HepG2 (cell line): ENCODE results near the gene CCDC178. TPM values are rescaled to one million over a fixed set of nuclear protein-coding genes. Genes with fewer than 3 reads are reported as not detected.

Experiments used
- ATAC-seq: fragments of 200-7000 bp; cut with Tn5 transposase; 3 replicates; pipeline ENCODE4 v1.9.1; 2020; ENCODE audit warnings: mild to moderate bottlenecking, moderate library complexity
- BruUV-seq: library from RNA; stranded (reverse); fragments of 400-500 nt; replicated peaks from 2 replicates; lab custom pipeline; 2021; lab: Mats Ljungman, UMichigan
- CTCF ChIA-PET: fragments of 300-600 bp; formaldehyde crosslinking; extraction: SDS; loops from one replicate; lab custom pipeline; 2021; ENCODE audit warnings: low total read pairs, inconsistent platforms, low intra/inter-chr PET ratio; lab: Yijun Ruan, JAX
- POLR2A ChIA-PET: fragments of 350-600 bp; sonication (Branson Sonifier 250); formaldehyde crosslinking; loops from one replicate; lab custom pipeline; 2020; ENCODE audit warnings: antibody characterized with exemption, inconsistent platforms; lab: Yijun Ruan, JAX
- DNase-seq: peaks from one replicate; pipeline ENCODE4 v3.0.0-alpha.2; 2015; ENCODE audit warnings: low spot score
- FAIRE-seq: peaks from 3 replicates; lab custom pipeline; 2011; peaks lifted over from hg19 to GRCh38; lab: Jason Lieb, UNC
- H2AFZ ChIP-seq: one replicate; pipeline ENCODE4 v1.6.1; 2011; ENCODE audit warnings: low read length, inconsistent platforms
- H3K27ac ChIP-seq: fragments of 300-600 bp; 3 replicates; pipeline ENCODE4 v1.8.0; 2011; ENCODE audit warnings: mixed run types, mild to moderate bottlenecking, mixed read lengths, low read length, inconsistent platforms; ENCODE audit not compliant: insufficient read depth; ENCODE audit errors: extremely low read length
- H3K27me3 ChIP-seq, 2 experiments: fragments of 200-600 bp in 1 of 2; 2 replicates in 1 of 2; 3 replicates in 1 of 2; pipeline versions ENCODE4 v1.6.0 to v1.8.0; 2011; ENCODE audit warnings: low read length in 2 of 2, mild to moderate bottlenecking in 2 of 2, moderate library complexity in 2 of 2, inconsistent platforms in 1 of 2; ENCODE audit not compliant: insufficient read depth in 2 of 2, control insufficient read depth in 1 of 2
- H3K36me3 ChIP-seq, 2 experiments: fragments of 200-600 bp in 1 of 2; replicated peaks in 1 of 2; 2 replicates in 1 of 2; 3 replicates in 1 of 2; pipeline versions ENCODE4 v1.5.1 to v1.8.0; 2011; ENCODE audit warnings: low read length in 2 of 2, inconsistent platforms in 1 of 2; ENCODE audit not compliant: insufficient read depth in 2 of 2, control insufficient read depth in 1 of 2
- H3K4me1 ChIP-seq: 2 replicates; pipeline ENCODE4 v1.5.1; 2012; ENCODE audit warnings: low read length, inconsistent platforms; ENCODE audit not compliant: insufficient read depth
- H3K4me2 ChIP-seq: 2 replicates; pipeline ENCODE4 v1.6.0; 2011; ENCODE audit warnings: low read depth, low read length, inconsistent platforms
- H3K4me3 ChIP-seq, 3 experiments: fragments of 200-600 bp in 1 of 3; sonication (generic), shearing (Covaris generic) in 1 of 3; replicated peaks in 1 of 3; 2 replicates each; pipeline ENCODE4 v1.5.1; 2011 to 2016; ENCODE audit warnings: low read length in 3 of 3, inconsistent platforms in 2 of 3, low read depth in 2 of 3, mild to moderate bottlenecking in 2 of 3, control low read depth in 1 of 3, mixed read lengths in 1 of 3; ENCODE audit not compliant: insufficient read depth in 1 of 3
- H3K79me2 ChIP-seq: one replicate; pipeline ENCODE4 v1.6.1; 2011; ENCODE audit warnings: low read length, inconsistent platforms; ENCODE audit not compliant: insufficient read depth
- H3K9ac ChIP-seq: 2 replicates; pipeline ENCODE4 v1.6.0; 2011; ENCODE audit warnings: mild to moderate bottlenecking, low read depth, low read length, inconsistent platforms; ENCODE audit not compliant: insufficient read depth
- H3K9me3 ChIP-seq: 2 replicates; pipeline ENCODE4 v1.5.1; 2012; ENCODE audit warnings: mild to moderate bottlenecking, low read length
- H4K20me1 ChIP-seq: 2 replicates; pipeline ENCODE4 v1.6.0; 2011; ENCODE audit warnings: inconsistent platforms, mild to moderate bottlenecking, low read length, moderate library complexity; ENCODE audit not compliant: insufficient read depth
- CEBPB ChIP-seq: IDR thresholded peaks from 2 replicates; pipeline ENCODE4 v1.6.1; 2011; ENCODE audit warnings: low read depth, low read length, improper control_type of control experiment, borderline replicate concordance
- EP300 ChIP-seq, 3 experiments: sonication (generic) in 1 of 3; formaldehyde crosslinking in 1 of 3; IDR thresholded peaks; 2 replicates each; pipeline versions ENCODE4 v1.5.1 to v1.6.1; 2011 to 2020; ENCODE audit warnings: low read depth in 2 of 3, low read length in 2 of 3, borderline replicate concordance in 1 of 3, improper control_type of control experiment in 1 of 3, mild to moderate bottlenecking in 1 of 3, missing genetic modification reagents in 1 of 3, moderate library complexity in 1 of 3
- ETV5 ChIP-seq: IDR thresholded peaks from 2 replicates; pipeline ENCODE4 v1.6.1; 2018; ENCODE audit warnings: missing biosample characterization, missing genetic modification reagents, inconsistent platforms, borderline replicate concordance
- FOXA3 ChIP-seq: IDR thresholded peaks from 2 replicates; pipeline ENCODE4 v1.6.1; 2016; ENCODE audit warnings: missing genetic modification reagents, missing compliant biosample characterization
- GATAD2A ChIP-seq: IDR thresholded peaks from 2 replicates; pipeline ENCODE4 v1.6.1; 2016
- KDM6A ChIP-seq: IDR thresholded peaks from 2 replicates; pipeline ENCODE4 v1.6.1; 2016; ENCODE audit warnings: low read depth
- NCOA2 ChIP-seq: sonication (generic); formaldehyde crosslinking; IDR thresholded peaks from 2 replicates; pipeline ENCODE4 v1.8.0; 2022; ENCODE audit warnings: inconsistent platforms
- NFRKB ChIP-seq: fragments of 450-650 bp; IDR thresholded peaks from 2 replicates; pipeline ENCODE4 v1.6.1; 2017
- PTBP1 ChIP-seq: fragments of 200-400 bp; formaldehyde crosslinking; IDR thresholded peaks from 2 replicates; pipeline ENCODE4 v1.6.1; 2018; ENCODE audit warnings: low read length, low read depth; ENCODE audit not compliant: poor library complexity, severe bottlenecking
- RBAK ChIP-seq: sonication (generic); formaldehyde crosslinking; IDR thresholded peaks from 2 replicates; pipeline ENCODE4 v1.5.1; 2020; ENCODE audit warnings: mild to moderate bottlenecking, missing genetic modification reagents
- SOX13 ChIP-seq, 3 experiments: fragments of 450-650 bp in 1 of 3; sonication (generic) in 1 of 3; formaldehyde crosslinking in 1 of 3; IDR thresholded peaks in 2 of 3; conservative IDR thresholded peaks in 1 of 3; 2 replicates each; pipeline versions ENCODE4 v1.5.0 to v1.6.1; 2016 to 2020; ENCODE audit warnings: antibody characterized with exemption in 1 of 3, mild to moderate bottlenecking in 1 of 3, missing compliant biosample characterization in 1 of 3, missing genetic modification reagents in 1 of 3, moderate library complexity in 1 of 3
- SOX5 ChIP-seq: IDR thresholded peaks from 2 replicates; pipeline ENCODE4 v1.6.1; 2016; ENCODE audit warnings: borderline replicate concordance
- SOX6 ChIP-seq, 2 experiments: fragments of 450-650 bp in 1 of 2; sonication (generic) in 1 of 2; formaldehyde crosslinking in 1 of 2; IDR thresholded peaks; 2 replicates each; pipeline versions ENCODE4 v1.4.0 to v1.6.1; 2017 to 2020; ENCODE audit warnings: antibody characterized with exemption in 1 of 2, mild to moderate bottlenecking in 1 of 2, missing genetic modification reagents in 1 of 2
- TCF7 ChIP-seq: sonication (generic); IDR thresholded peaks from 2 replicates; pipeline ENCODE4 v1.6.1; 2016; ENCODE audit warnings: antibody characterized with exemption, low read depth
- ZBTB21 ChIP-seq: sonication (generic); formaldehyde crosslinking; IDR thresholded peaks from 2 replicates; pipeline ENCODE4 v1.4.0; 2020; ENCODE audit warnings: missing genetic modification reagents
- ZMYM3 ChIP-seq: sonication (generic); formaldehyde crosslinking; IDR thresholded peaks from 2 replicates; pipeline ENCODE4 v1.5.1; 2020; ENCODE audit warnings: mild to moderate bottlenecking, missing genetic modification reagents
- ZNF335 ChIP-seq: sonication (generic); formaldehyde crosslinking; IDR thresholded peaks from 2 replicates; pipeline ENCODE4 v1.4.0; 2020; ENCODE audit warnings: missing genetic modification reagents
- ZNF468 ChIP-seq: sonication (generic); formaldehyde crosslinking; IDR thresholded peaks from 2 replicates; pipeline ENCODE4 v1.8.0; 2022; ENCODE audit warnings: mild to moderate bottlenecking, moderate library complexity, missing genetic modification reagents
- ZNF549 ChIP-seq: sonication (generic); formaldehyde crosslinking; IDR thresholded peaks from 2 replicates; pipeline ENCODE4 v1.5.0; 2020; ENCODE audit warnings: missing genetic modification reagents
- ZSCAN12 ChIP-seq: sonication (generic); formaldehyde crosslinking; IDR thresholded peaks from 2 replicates; pipeline ENCODE4 v1.9.0; 2021; ENCODE audit warnings: mild to moderate bottlenecking, missing genetic modification reagents
- ZSCAN25 ChIP-seq: sonication (generic); formaldehyde crosslinking; IDR thresholded peaks from 2 replicates; pipeline ENCODE4 v1.8.0; 2022; ENCODE audit warnings: mild to moderate bottlenecking, missing genetic modification reagents
- WGBS: methylation state at CpG from one replicate; pipeline ENCODE4 v1.1.6; 2017; ENCODE audit warnings: low lambda C conversion rate; 5-methylcytosine and 5-hydroxymethylcytosine counted together
- in situ Hi-C: cut with HindIII; loops from 2 replicates; pipeline ENCODE4 v1.10.0; 2017; ENCODE audit warnings: low pct_unique_long_range_greater_than_20kb; ENCODE audit not compliant: extremely low pct_ligation_motif_present
- intact Hi-C: fragments of 100-400 bp; cut with micrococcal nuclease; formaldehyde crosslinking; loops from one replicate; pipeline ENCODE4 v1.10.0; 2022; ENCODE audit not compliant: unreplicated experiment
- polyA plus RNA-seq, 8 experiments: library from polyadenylated mRNA; depleted of rRNA in 3 of 8; stranded (reverse) in 7 of 8; unstranded in 1 of 8; fragments of >200 nt; fragmentation: Illumina TruSeq in 4 of 8; extraction: Trizol in 4 of 8; gene quantifications; 2 replicates each; pipeline versions ENCODE4 v1.2.1 to v1.2.3, GENCODE V29; 2011 to 2016; ENCODE audit warnings: low read depth in 4 of 8, missing spikeins in 1 of 8, mixed read lengths in 1 of 8; ENCODE audit not compliant: insufficient read depth in 1 of 8
- total RNA-seq, 5 experiments: library from RNA; depleted of rRNA; stranded (reverse); fragments of >200 nt; fragmentation: Illumina TruSeq; extraction: Trizol; gene quantifications; 2 replicates each; pipeline ENCODE4 v1.2.3, GENCODE V29; 2016; ENCODE audit warnings: low read depth in 1 of 5
- TF ChIP-seq, protein P1 (sequence below): IDR thresholded peaks from 2 replicates; pipeline ENCODE4 v1.4.0; 2020; ENCODE audit warnings: mild to moderate bottlenecking, missing genetic modification reagents

CCDC178 gene
- total and polyA plus RNA-seq, 2 of the 13 experiments (the other 11 are each of a cell fraction or from before 2014, with no cell fraction given), result not detected

DNA sequence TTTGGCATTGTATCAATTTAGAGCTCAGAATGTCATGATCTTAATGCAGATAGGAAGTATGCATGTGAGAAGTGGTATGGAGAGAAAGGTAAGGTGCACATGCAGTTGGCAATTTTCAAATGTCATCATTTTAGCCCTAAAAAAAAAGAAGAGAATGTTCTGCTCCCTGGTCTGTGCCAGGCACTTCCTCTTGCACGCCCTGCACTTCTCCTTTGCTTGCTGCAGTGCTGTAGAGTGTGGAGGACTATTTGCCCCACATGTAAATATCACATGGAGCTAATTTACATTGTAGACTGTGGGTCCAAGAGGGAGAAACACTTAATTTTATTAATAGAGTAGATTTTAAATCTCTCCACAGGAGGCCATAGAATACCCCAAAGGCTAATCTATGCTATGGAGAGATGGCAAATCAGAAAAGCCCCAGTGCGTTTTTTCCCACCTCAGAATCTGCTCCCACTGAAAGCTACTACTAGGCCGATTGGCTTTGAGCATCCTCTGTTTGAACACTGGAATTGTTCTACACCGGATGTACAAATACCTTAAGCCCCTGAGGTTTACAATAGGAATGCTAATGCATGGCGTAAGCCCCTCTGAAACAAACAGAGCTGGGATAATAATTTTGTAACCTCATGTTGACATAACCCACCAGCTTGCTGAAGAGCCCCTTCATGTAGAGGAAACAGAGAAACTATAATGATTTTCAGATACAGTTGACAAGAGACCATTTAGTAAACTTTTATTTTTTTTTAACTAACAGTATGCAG lies 530.5 kb downstream of the CCDC178 start:
- H2AFZ ChIP-seq, result no peak overlapping the region
- CTCF ChIA-PET, result no interaction called here
- WGBS, result 6% methylated on average over 5 of the region's 5 CpGs
- DNase-seq, result peak; percentile 68
- H3K4me1 ChIP-seq, result peaks cover 27% of the 10 kb centered on the region
- no peak overlapping the region for H3K4me2 ChIP-seq
- H3K9me3 ChIP-seq, result no peaks in the 10 kb centered on the region
- BruUV-seq, result no TSS peak
- in situ Hi-C loops, result no loop called here
- no peaks in the 10 kb centered on the region for H4K20me1 ChIP-seq
- no peak for FAIRE-seq
- ATAC-seq, result peak; percentile 75
- no peak overlapping the region for H3K9ac ChIP-seq
- POLR2A ChIA-PET, result no interaction called here
- no peaks in the 10 kb centered on the region for H3K36me3 ChIP-seq
- H3K79me2 ChIP-seq, result no peaks in the 10 kb centered on the region
- intact Hi-C loops, result loop anchor here (10.0 kb wide), 1 partner anchor 75 kb away; no protein-coding TSS in a partner anchor
- no peak overlapping the region for H3K4me3 ChIP-seq
- peaks cover 2 to 17% of the 10 kb centered on the region in 2 experiments; a peak in 3 of 5 replicates for H3K27me3 ChIP-seq
- H3K27ac ChIP-seq, result no peak overlapping the region
- peak in 1 of 2 experiments; percentile 48; a peak in 1 of 4 replicates for TF ChIP-seq EP300 (IDR thresholded peaks at IDR 0.05; ENCODE audit: low read depth in 2 of 2, low read length in 2 of 2)
- no peak for TF ChIP-seq EP300 (CRISPR knock-in tag; IDR thresholded peaks at IDR 0.05; ENCODE audit: borderline replicate concordance)
- TF ChIP-seq ZBTB21 (CRISPR knock-in tag), result no peak
- TF ChIP-seq SOX6 (IDR thresholded peaks at IDR 0.05), result no peak
- peak; percentile 86 for TF ChIP-seq SOX6 (CRISPR knock-in tag; IDR thresholded peaks at IDR 0.05)
- no peak for TF ChIP-seq NFRKB
- TF ChIP-seq SOX5 (CRISPR knock-in tag), result peak; percentile 45; the same call in 1 of the 2 replicates
- peak; percentile 64; the same call in 1 of the 2 replicates for TF ChIP-seq FOXA3 (CRISPR knock-in tag)
- TF ChIP-seq PTBP1, result no peak
- TF ChIP-seq ZSCAN12 (CRISPR knock-in tag), result no peak
- TF ChIP-seq ETV5 (CRISPR knock-in tag), result peak; percentile 63
- TF ChIP-seq ZSCAN25, result no peak
- no peak for TF ChIP-seq ZNF335
- TF ChIP-seq SOX13 (IDR thresholded peaks at IDR 0.05), result no peak
- peak in 1 of 2 experiments; percentile 82; a peak in 2 of 4 replicates for TF ChIP-seq SOX13 (CRISPR knock-in tag; conservative IDR thresholded peaks at IDR 0.05 in 1 of 2, IDR thresholded peaks at IDR 0.05 in 1 of 2)
- peak; percentile 45; the same call in 1 of the 2 replicates for TF ChIP-seq TCF7
- TF ChIP-seq NCOA2, result peak; percentile 31; the same call in 1 of the 2 replicates
- no peak for TF ChIP-seq ZNF468 (CRISPR knock-in tag)
- no peak for TF ChIP-seq ZNF549 (CRISPR knock-in tag)
- TF ChIP-seq, protein P1, sequence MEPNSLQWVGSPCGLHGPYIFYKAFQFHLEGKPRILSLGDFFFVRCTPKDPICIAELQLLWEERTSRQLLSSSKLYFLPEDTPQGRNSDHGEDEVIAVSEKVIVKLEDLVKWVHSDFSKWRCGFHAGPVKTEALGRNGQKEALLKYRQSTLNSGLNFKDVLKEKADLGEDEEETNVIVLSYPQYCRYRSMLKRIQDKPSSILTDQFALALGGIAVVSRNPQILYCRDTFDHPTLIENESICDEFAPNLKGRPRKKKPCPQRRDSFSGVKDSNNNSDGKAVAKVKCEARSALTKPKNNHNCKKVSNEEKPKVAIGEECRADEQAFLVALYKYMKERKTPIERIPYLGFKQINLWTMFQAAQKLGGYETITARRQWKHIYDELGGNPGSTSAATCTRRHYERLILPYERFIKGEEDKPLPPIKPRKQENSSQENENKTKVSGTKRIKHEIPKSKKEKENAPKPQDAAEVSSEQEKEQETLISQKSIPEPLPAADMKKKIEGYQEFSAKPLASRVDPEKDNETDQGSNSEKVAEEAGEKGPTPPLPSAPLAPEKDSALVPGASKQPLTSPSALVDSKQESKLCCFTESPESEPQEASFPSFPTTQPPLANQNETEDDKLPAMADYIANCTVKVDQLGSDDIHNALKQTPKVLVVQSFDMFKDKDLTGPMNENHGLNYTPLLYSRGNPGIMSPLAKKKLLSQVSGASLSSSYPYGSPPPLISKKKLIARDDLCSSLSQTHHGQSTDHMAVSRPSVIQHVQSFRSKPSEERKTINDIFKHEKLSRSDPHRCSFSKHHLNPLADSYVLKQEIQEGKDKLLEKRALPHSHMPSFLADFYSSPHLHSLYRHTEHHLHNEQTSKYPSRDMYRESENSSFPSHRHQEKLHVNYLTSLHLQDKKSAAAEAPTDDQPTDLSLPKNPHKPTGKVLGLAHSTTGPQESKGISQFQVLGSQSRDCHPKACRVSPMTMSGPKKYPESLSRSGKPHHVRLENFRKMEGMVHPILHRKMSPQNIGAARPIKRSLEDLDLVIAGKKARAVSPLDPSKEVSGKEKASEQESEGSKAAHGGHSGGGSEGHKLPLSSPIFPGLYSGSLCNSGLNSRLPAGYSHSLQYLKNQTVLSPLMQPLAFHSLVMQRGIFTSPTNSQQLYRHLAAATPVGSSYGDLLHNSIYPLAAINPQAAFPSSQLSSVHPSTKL (CRISPR knock-in tag), result 0 out of 2 replicates have a peak, but pooled peaks have one; percentile 29
- TF ChIP-seq ZMYM3, result no peak
- no peak for TF ChIP-seq RBAK (CRISPR knock-in tag)
- peak; percentile 27; the same call in 1 of the 2 replicates for TF ChIP-seq CEBPB
- peak; percentile 63; the same call in 1 of the 2 replicates for TF ChIP-seq GATAD2A (CRISPR knock-in tag)
- TF ChIP-seq KDM6A, result no peak
